ENCODE measurements around the gene MYH14. TPM values are rescaled to one million over a fixed set of nuclear protein-coding genes. Genes with fewer than 3 reads are reported as not detected.

MYH14 gene
- total and polyA plus RNA-seq, 9 of the 15 experiments (the other 6 are each of a cell fraction or from before 2014, with no cell fraction given) = 0.04 to 0.86 (median 0.19) TPM; not detected in 2

- TF ChIP-seq, protein P1, sequence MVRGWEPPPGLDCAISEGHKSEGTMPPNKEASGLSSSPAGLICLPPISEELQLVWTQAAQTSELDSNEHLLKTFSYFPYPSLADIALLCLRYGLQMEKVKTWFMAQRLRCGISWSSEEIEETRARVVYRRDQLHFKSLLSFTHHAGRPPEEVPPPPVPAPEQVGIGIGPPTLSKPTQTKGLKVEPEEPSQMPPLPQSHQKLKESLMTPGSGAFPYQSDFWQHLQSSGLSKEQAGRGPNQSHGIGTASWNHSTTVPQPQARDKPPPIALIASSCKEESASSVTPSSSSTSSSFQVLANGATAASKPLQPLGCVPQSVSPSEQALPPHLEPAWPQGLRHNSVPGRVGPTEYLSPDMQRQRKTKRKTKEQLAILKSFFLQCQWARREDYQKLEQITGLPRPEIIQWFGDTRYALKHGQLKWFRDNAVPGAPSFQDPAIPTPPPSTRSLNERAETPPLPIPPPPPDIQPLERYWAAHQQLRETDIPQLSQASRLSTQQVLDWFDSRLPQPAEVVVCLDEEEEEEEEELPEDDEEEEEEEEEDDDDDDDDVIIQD (CRISPR knock-in tag; IDR thresholded peaks at IDR 0.05) = no peak
- no peak for TF ChIP-seq SREBF1 (IDR thresholded peaks at IDR 0.05; ENCODE audit: borderline replicate concordance, low read depth, low read length)
- no peak for TF ChIP-seq MXD1 (CRISPR knock-in tag; IDR thresholded peaks at IDR 0.05; ENCODE audit: borderline replicate concordance, poor library complexity, severe bottlenecking)
- TF ChIP-seq RFX5 (IDR thresholded peaks at IDR 0.05; ENCODE audit: low read depth, low read length) = no peak
- peak; percentile 92 to 96 for TF ChIP-seq TRIM24 (IDR thresholded peaks at IDR 0.05)
- no peak for TF ChIP-seq HNRNPH1 (optimal IDR thresholded peaks at IDR 0.05; ENCODE audit: low read depth, low read length)
- no peak for TF ChIP-seq RNF219 (CRISPR knock-in tag; IDR thresholded peaks at IDR 0.05)
- TF ChIP-seq MAZ (CRISPR knock-in tag; conservative IDR thresholded peaks at IDR 0.05 in 1 of 2, IDR thresholded peaks at IDR 0.05 in 1 of 2) = peak in 1 of 2 experiments; percentile 69; a peak in 2 of 4 replicates
- no peak for TF ChIP-seq SLC30A9 (CRISPR knock-in tag; IDR thresholded peaks at IDR 0.05)
- no peak for TF ChIP-seq RAD21 (CRISPR knock-in tag; conservative IDR thresholded peaks at IDR 0.05 in 1 of 2, IDR thresholded peaks at IDR 0.05 in 1 of 2)
- TF ChIP-seq HDAC2 (IDR thresholded peaks at IDR 0.05) = peak; percentile 67; the same call in 1 of the 2 replicates
- TF ChIP-seq SP1 (CRISPR knock-in tag; IDR thresholded peaks at IDR 0.05) = peak; percentile 69
- no peak for TF ChIP-seq CHD1 (IDR thresholded peaks at IDR 0.05; ENCODE audit: low read length)
- TF ChIP-seq ZNF57 (CRISPR knock-in tag; IDR thresholded peaks at IDR 0.05) = no peak
- TF ChIP-seq MCM2 (IDR thresholded peaks at IDR 0.05; ENCODE audit: low read depth) = no peak
- TF ChIP-seq HDGF (IDR thresholded peaks at IDR 0.05) = no peak
- TF ChIP-seq SIN3A (IDR thresholded peaks at IDR 0.05; ENCODE audit: borderline replicate concordance in 2 of 2, control insufficient read depth in 1 of 2, low read depth in 2 of 2, low read length in 2 of 2) = no peak
- TF ChIP-seq PTBP1 (IDR thresholded peaks at IDR 0.05; ENCODE audit: low read depth, low read length) = no peak
- no peak for TF ChIP-seq FOXO4 (CRISPR knock-in tag; IDR thresholded peaks at IDR 0.05)
- no peak for TF ChIP-seq TSC22D4 (tag; IDR thresholded peaks at IDR 0.05)
- TF ChIP-seq NFATC3 (IDR thresholded peaks at IDR 0.05) = no peak
- TF ChIP-seq RBM39 (optimal IDR thresholded peaks at IDR 0.05; ENCODE audit: low read depth, low read length) = no peak
- TF ChIP-seq ZNF655 (CRISPR knock-in tag; IDR thresholded peaks at IDR 0.05) = no peak
- no peak for TF ChIP-seq ZNF282 (CRISPR knock-in tag; IDR thresholded peaks at IDR 0.05)
These were observed 66.2 kb downstream of the MYH14 start (continued) for GRCh38 chr19:50269653-50270052.

All from K562 (cell line).